GM13977 (cell line): ENCODE data around the gene HNF4A.

Source experiments
- DNase-seq: peaks from one replicate; pipeline ENCODE4 v3.0.0; 2012; ENCODE audit warnings: low spot score
- in situ Hi-C: fragments of 300-500 bp; cut with MboI; formaldehyde crosslinking; loops from one replicate; pipeline ENCODE4 v1.12.0; 2022; ENCODE audit warnings: low sequenced_read_pairs, low pct_unique_long_range_greater_than_20kb, mixed read lengths, inconsistent platforms; ENCODE audit not compliant: unreplicated experiment
- TF ChIP-seq, protein P1 (sequence below): IDR thresholded peaks from 2 replicates; pipeline ENCODE4 v1.5.1; 2012; ENCODE audit warnings: mild to moderate bottlenecking, control low read depth; ENCODE audit not compliant: insufficient read depth; ENCODE audit errors: extremely low read depth, missing control alignments

The HNF4A gene

GRCh38 chr20:44419131-44419844, 63.8 kb downstream of the HNF4A start:
- TF ChIP-seq, protein P1, sequence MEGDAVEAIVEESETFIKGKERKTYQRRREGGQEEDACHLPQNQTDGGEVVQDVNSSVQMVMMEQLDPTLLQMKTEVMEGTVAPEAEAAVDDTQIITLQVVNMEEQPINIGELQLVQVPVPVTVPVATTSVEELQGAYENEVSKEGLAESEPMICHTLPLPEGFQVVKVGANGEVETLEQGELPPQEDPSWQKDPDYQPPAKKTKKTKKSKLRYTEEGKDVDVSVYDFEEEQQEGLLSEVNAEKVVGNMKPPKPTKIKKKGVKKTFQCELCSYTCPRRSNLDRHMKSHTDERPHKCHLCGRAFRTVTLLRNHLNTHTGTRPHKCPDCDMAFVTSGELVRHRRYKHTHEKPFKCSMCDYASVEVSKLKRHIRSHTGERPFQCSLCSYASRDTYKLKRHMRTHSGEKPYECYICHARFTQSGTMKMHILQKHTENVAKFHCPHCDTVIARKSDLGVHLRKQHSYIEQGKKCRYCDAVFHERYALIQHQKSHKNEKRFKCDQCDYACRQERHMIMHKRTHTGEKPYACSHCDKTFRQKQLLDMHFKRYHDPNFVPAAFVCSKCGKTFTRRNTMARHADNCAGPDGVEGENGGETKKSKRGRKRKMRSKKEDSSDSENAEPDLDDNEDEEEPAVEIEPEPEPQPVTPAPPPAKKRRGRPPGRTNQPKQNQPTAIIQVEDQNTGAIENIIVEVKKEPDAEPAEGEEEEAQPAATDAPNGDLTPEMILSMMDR, result no peak
- no peak for DNase-seq
- in situ Hi-C loops, result no loop called here

DNA sequence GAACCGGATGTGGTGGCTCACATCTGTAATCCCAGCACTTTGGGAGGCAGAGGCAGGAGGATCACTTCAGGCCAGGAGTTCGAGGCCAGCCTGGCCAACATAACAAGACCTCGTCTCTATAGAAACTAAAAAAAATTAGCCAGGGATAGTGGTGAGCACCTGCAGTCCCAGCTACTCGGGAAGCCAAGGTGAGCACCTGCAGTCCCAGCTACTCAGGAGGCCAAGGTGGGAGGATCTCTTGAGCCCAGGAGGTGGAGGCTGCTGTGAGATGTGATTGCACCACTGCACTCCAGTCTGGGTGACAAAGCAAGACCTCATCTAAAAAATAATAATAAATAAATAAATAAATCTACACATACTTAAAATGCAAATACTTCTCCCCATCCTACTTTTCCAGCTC, 65.0 kb downstream of the HNF4A start:
- in situ Hi-C loops, result no loop called here
- no peak for DNase-seq
- TF ChIP-seq, protein P1, result no peak

DNA sequence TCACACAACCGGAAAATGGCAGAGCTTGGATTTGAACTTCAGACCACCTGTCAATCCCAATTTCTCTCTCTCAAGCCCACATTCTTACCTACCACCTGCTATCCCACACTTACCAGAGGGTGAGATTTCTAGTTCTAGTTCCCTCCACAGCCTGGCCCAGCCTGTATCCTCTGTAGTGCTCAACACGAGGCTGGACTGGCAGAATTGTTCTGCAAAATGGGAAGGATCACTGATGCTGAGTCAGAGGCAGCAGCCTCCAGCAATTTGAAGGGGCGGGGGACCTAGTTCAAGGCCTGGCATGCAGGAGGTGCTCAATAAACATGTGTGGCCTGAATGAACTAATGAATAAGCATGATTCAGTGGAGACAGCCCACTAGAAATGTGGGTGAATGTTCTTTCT, 66.6 kb downstream of the HNF4A start:
- in situ Hi-C loops, result no loop called here
- TF ChIP-seq, protein P1, result no peak
- DNase-seq, result no peak

DNA sequence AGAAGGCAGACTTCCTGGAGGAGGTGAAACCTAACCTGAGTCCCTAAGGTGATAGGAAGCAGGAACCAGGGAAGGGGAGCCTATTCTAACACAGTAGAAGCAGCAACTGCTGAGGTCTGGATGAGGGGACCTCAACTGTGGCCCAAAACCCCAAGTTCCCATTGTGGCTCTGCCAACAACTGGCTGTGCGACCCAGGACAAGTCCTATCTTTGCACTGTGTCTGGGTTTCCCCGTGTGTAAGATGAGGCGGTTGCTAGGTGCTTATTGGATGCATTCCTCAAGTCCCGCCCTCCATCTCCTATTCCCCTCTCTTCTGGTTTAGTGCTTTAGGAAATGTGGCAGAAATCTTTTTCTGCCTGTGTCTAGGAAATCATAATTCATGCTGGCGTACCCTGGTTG, 68.0 kb downstream of the HNF4A start:
- in situ Hi-C loops, result no loop called here
- DNase-seq, result no peak
- TF ChIP-seq, protein P1, result no peak

- in situ Hi-C loops, result no loop called here
- no peak for DNase-seq
- TF ChIP-seq, protein P1, result no peak
These were observed 68.6 kb downstream of the HNF4A start for GRCh38 chr20:44424039-44424495.

DNA sequence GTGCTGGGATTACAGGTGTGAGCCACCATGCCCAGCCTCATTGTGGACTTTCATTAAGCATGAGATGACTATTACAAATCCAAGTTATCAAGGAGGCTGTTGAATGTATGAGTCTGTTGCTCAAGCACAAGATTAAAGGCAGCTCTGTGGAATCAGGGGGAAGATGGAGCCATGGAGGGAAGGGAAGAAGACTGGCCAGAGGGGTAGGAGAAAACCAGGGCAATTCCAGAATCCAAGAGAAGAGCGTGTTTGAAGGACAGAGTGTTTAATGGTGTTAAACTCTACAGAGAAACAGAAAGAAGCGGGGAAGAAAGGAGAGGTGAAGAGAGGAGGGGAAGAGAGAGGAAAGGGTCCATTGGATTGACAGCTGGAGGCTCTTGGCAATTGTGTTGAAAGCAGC, 70.4 kb downstream of the HNF4A start:
- in situ Hi-C loops, result no loop called here
- no peak for DNase-seq
- TF ChIP-seq, protein P1, result no peak
